Activated naive CD8-positive, alpha-beta T cell treated with anti-CD3 and anti-CD28 coated beads, Interleukin-2, amount 50 U/mL, for 16 hours (primary cell): ENCODE data around the gene CHCHD10.
A peak's percentile ranks its signal among the peaks of the same experiment; 100 is the strongest.

Experiments
- DNase-seq: peaks from one replicate; pipeline ENCODE4 v3.0.0-alpha.2; 2020; ENCODE audit warnings: low read depth, low spot score

CHCHD10 gene

GRCh38 chr22:23767673-23768548 is at the start of gene CHCHD10:
Gene CHCHD10, minus strand, starts transcription at chr22:23767972. Its CDS starts 98 bp downstream, at chr22:23767874.
- peak; percentile 58 for DNase-seq

DNA sequence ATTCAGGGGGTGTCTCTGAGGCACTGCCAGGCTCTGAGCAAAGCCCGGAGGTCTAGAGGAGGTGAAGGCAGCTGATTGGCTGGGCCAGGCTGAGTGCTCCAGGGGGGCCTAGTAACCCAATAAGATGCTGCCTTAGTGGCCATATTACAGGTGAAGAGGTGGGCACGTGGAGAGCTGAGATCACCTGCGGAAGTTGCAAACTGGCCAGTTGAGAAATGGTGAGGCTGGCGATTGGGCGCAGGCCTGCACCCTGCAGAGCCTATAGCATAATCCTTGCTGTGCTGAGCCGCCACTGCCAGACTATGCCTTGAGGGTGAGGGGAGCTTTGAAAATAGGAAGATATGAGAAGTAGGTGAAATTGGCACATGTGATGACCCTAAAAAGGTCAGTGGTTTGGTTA is 49.4 kb upstream of the CHCHD10 start:
- DNase-seq = no peak

- no peak for DNase-seq
Observed at GRCh38 chr22:23816156-23816976, 48.6 kb upstream of the CHCHD10 start.

GRCh38 chr22:23815541-23816155 is 47.9 kb upstream of the CHCHD10 start:
- DNase-seq = no peak

GRCh38 chr22:23812378-23812777 is 44.6 kb upstream of the CHCHD10 start:
- DNase-seq = no peak

DNA sequence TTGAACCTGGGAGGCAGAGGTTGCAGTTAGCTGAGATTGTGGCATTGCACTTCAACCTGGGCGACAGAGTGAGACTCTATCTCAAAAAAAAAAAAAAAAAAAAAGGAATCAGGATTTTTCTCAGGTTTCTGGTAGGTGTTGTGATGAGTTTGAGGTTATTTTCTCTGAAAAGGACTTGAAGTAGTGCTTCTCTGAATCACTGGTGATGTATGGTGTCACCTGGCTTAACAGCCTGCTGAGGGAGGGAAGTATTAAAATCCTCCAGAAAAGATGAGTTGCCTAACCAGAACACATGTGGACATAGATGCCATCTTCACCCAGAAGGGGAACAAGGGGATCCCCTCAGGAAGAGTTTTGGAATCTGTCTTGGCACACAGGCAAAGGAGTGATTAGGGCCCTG is 39.1 kb upstream of the CHCHD10 start:
- no peak for DNase-seq

DNA sequence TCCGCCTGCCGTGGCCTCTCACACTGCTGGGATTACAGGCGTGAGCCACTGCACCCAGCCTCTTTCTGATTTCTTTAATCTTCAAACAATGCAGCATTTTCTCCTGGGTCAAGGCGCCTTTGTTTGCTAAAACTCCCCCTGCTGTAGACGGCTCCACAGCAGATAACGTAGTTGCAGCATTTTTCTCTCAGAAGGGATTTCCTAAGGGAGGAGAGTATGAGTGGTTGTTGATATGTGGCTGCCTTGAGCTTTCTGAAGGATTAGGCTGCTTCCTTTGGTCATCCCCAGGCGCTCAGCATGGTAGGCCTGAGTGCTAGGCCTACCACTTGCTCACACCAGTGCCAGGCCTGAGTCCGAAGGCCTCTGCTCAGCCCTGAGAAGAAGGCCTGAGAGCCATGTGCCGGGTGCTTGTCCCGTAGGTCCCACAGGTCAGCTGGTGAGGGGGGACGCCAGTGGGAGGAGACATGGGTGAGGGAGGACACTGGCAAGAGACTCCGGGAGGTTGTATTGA is 37.1 kb upstream of the CHCHD10 start:
- DNase-seq = no peak

DNA sequence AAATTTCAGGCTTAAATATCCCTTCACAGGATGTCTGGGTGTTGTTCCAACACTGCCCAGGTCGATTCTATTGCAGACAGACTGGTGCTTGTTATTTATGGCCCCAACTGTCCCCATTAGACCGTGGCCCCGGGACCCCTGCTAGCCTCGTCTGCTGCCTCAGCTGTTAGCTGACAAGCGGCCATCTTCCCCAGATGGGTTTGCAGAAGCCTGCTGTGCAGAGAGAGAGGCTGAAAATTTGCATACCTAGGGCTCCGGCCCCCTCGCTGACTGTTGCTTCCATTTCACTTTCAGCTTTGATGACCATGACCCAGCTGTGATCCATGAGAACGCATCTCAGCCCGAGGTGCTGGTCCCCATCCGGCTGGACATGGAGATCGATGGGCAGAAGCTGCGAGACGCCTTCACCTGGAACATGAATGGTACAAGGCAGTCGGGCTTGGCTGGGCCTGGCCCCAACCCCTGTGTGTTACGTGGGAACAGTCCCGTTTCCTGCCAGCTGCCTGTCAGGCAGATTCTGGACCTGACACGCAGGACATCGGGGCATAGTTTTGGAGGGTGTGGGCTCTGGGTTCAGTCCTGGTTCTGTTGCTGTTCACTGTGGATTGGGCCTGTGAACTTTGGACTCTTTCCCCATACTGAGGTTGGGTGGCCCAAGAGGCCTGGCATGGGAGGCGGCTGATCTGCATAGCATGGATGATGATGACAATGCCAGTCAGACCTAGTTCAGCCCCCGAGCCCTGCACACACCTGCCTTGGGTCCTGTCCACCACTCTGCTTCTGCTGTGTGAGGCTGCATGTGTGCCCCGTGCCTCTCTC is 35.4 kb upstream of the CHCHD10 start:
- DNase-seq = no peak

DNA sequence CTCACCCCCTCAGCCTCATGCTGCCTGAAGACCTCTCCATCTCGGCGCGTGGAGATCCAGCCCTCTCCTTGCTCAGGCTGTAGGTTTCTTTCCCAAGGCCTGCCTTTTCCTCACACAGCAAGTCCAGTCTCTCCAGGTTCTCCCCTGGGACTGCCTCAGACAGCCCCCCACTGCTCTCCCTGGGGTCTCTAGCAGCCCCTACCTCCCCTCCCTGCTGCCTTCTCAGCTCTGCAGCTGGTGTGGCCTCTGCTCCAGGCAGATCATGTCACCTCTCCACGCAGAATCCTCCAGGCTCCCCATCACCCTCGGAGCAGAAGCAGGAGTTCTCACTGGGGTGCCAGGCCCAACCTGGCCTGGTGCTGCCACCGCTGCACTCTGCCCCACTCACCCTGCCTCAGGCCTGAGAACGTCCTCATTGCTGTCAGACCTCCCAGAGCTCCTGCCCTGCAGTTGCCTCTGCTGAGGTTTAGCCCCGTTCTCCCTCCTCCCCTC is 34.2 kb upstream of the CHCHD10 start:
- DNase-seq = no peak

DNA sequence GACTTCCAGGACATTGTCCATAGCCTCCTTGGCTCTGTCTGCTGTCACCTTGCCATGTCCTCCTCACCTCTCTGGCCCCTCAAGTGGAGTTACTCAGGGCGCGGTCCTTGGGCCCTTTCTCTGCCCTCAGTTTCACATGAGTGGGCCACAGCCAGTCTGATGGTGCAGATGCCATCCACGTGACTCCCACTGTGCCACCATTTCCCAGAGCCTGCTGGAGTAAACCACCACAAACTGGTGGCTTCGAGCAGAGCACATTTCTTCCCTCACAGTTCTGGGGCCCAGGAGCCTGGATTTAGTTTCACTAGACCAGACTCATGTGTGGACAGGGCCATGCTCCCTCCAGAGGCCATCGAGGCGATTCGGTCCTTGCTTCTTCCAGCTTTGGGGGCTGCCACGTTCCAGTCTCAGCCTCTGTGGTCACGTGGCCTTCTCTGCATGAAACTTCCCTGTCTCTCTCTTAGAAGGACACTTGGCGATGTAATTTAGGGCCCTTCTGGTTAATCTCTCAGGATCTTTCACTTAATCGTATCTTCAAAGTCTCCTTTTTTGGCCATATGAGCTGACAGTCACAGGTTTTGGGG is 33.6 kb upstream of the CHCHD10 start:
- no peak for DNase-seq

DNA sequence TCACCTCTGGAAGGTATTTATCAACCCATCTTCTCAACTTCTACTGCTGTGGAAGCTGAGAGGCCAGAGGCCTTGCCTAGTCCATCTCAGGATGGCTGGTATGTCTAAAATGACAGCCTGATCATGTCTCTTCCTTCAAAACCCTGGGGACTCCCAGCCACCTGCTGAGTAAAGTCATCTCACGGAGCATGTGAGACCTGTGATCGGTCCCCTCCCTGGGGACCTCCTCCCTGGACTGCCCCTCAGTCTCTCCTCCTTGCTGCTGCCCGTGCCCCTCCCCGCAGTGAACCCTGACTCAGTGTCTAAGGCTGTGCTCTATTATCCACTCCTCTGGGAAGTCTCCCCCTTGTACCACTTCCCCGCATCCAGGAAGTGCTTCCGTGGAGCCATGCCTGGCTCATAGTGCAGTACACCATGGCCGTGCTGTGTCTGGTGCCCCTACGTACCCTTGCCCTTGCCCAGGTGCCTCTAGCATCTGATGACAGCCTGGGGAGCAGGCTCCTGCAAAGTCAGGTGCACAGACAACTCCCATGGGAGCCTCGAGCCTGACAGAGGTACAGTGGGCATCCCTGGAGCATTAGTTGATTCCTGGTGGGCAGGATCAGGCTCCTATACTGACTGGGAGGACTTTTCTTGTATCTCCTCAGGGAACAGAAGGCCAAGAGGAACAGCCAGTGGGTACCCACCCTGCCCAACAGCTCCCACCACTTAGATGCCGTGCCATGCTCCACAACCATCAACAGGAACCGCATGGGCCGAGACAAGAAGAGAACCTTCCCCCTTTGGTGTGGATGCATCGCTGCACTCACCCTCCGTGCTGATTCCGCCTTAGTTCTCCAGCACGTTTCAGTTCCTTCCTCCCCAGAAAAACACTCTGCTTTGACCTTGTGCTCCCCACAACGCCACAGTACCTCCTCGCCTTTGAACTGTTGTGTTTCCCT is 32.8 kb upstream of the CHCHD10 start:
- no peak for DNase-seq

DNA sequence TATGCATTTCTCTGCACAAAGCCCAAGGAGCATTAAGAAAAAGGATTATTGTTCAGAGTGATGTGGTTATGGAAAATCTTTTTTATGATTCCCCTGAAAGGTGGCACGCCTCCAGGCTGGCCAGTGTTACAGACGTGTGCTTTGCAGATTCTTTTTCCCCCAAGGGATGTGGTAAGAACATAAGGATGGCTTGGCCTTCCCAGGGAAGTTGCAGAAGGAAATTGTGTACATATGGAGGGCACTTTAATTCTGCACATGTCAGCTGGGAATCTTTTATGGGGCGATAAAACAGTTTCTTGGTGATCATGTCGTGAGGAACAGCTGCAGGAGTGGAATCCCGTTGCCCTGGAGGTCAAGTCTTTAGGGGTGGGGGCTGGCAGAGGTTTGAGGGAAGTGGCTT is 28.7 kb upstream of the CHCHD10 start:
- no peak for DNase-seq

DNA sequence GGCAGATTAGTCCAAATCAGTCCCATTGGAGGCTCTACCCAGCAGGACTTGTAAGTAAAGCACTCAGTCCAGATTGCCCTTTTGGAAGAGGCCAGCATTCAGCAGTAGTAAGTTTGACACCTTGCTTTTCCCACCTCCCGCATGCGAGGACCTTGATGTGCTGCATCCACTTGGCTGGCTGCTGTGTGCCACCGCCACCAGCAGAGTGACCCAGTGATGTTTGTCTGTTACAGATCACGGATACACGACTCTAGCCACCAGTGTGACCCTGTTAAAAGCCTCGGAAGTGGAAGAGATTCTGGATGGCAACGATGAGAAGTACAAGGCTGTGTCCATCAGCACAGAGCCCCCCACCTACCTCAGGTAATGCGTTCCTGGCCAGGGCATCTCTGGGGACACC is 25.6 kb upstream of the CHCHD10 start:
- no peak for DNase-seq

DNA sequence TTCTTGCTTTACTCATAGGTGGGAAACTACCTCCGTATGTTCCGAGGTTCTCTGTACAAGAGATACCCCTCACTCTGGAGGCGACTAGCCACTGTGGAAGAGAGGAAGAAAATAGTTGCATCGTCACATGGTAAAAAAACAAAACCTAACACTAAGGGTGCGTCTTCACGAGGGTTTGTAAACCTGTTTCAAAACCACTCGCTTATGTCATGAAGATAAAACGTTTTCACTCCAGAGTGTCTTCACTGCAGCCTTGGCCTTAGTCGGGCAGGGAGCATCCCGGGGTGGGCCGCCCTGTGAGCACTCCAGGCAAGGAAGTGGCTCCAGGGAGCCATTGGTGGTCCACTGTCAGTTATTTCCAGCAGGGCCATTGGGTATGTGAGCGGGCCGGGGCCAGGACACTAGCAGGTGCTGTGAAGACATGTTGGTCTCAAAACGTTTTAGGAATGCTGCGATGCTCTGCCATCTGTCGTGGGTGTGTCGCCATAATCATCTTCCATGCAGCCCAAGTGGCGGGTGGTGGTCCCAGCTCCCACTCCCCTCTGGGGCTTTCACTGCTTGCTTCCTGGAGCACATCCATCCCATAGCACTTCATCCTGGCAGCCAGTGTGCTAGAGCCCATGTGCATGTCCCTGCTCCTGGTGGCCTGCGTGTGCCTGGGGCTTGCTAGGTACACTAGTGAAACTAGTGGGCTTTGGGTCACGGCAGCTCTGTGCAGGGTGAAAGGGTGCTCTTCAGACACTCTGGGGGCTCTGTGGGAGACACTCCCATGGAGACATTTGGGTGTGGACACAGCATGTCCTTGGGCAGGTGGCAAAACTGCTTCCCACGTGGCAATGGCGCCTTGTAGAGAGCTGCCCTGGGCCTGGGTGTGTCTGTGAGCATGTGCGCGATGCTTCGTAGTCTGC is 24.2 kb upstream of the CHCHD10 start:
- DNase-seq = no peak

GRCh38 chr22:23790819-23791737 is 23.3 kb upstream of the CHCHD10 start:
- DNase-seq = no peak

DNA sequence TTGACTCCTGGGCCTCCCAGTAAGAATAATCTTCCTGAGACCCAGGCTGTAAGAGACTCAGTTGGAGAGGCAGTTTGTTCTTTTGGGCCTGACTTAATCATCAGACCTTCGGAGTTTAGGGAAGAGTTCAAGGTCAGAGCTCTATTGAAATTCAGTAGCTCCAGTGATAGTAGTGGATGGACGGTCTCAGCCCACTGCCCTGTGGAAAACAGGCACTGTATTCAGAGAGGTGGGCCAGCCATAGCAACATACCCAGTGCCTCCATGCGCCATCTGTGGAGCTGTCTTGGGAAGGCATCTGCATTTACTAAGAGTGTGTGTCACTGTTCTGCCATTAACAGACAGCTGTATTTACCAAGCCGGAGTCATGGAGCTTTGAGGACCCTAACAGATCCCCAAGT is 21.9 kb upstream of the CHCHD10 start:
- no peak for DNase-seq

DNA sequence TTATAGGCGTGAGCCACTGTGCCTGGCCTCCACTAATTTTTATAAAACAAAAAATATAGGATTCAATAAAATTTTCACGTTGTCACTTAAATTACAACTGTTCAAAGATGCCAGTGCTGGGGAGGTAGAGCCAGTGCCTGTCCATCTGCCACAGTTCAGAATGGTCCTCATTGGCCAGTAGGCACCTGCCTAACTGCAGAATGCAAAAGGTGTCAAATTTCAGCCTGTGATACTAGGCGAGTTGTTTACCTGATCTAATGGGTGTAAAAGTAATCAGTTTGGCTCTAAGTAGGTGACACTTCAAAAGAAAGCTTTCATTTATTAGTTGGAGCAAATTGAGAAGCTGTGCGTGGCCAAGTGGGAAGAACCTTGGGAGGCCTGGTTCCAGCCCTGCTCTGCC is 21.3 kb upstream of the CHCHD10 start:
- DNase-seq = no peak
